ENCODE results near the gene PGC. TPM values are rescaled to one million over a fixed set of nuclear protein-coding genes. Genes with fewer than 3 reads are reported as not detected.

The PGC gene
- total RNA-seq, 1 donor from 2014 or later = not detected

- H3K4me1 Mint-ChIP-seq = peaks cover 33% of the 10 kb centered on the region
- no peak overlapping the region for H3K27ac Mint-ChIP-seq
- TF ChIP-seq CTCF (IDR thresholded peaks at IDR 0.05; ENCODE audit: unreplicated experiment) = no peak
- H3K27me3 Mint-ChIP-seq (ENCODE audit: low read depth) = peaks cover 11% of the 10 kb centered on the region
- no peak for DNase-seq (ENCODE audit: low spot score in 2 of 2, unreplicated experiment in 2 of 2)
- no peaks in the 10 kb centered on the region for H3K9me3 Mint-ChIP-seq
- no peak overlapping the region for H3K4me3 Mint-ChIP-seq
- H3K36me3 Mint-ChIP-seq = peaks cover 3% of the 10 kb centered on the region
Measured at GRCh38 chr6:41784581-41785171, 37.5 kb upstream of the PGC start.

- Mint-ChIP-seq H3K4me1 (peaks cover 31% of the 10 kb centered on the region), H3K9me3 (no peaks in the 10 kb centered on the region), H3K36me3 (no peaks in the 10 kb centered on the region), H3K27me3 (ENCODE audit: low read depth) (peaks cover 11% of the 10 kb centered on the region), H3K27ac (no peak overlapping the region), H3K4me3 (no peak overlapping the region)
- no peak for DNase-seq (ENCODE audit: low spot score in 2 of 2, unreplicated experiment in 2 of 2)
- TF ChIP-seq CTCF (IDR thresholded peaks at IDR 0.05; ENCODE audit: unreplicated experiment) = no peak
Measured at GRCh38 chr6:41783106-41783780, 36.0 kb upstream of the PGC start.

GRCh38 chr6:41781366-41781730 is 34.2 kb upstream of the PGC start:
- Mint-ChIP-seq H3K36me3 (no peaks in the 10 kb centered on the region), H3K27me3 (ENCODE audit: low read depth) (peaks cover 11% of the 10 kb centered on the region), H3K4me1 (peaks cover 31% of the 10 kb centered on the region), H3K27ac (peak overlapping the region; percentile 14), H3K4me3 (peak overlapping the region; percentile 88), H3K9me3 (no peaks in the 10 kb centered on the region)
- TF ChIP-seq CTCF (IDR thresholded peaks at IDR 0.05; ENCODE audit: unreplicated experiment) = no peak
- DNase-seq (ENCODE audit: low spot score in 2 of 2, unreplicated experiment in 2 of 2) = no peak

- Mint-ChIP-seq H3K27ac (peak within 1 kb of the TSS; percentile 88), H3K4me3 (peak within 1 kb of the TSS; percentile 88), H3K4me1 (peaks cover 27% of the 10 kb centered on the region), H3K27me3 (ENCODE audit: low read depth) (peaks cover 11% of the 10 kb centered on the region), H3K36me3 (no peaks in the 10 kb centered on the region), H3K9me3 (no peaks in the 10 kb centered on the region)
- peak in 1 of 2 experiments; percentile 51 for DNase-seq (ENCODE audit: low spot score in 2 of 2, unreplicated experiment in 2 of 2)
- TF ChIP-seq CTCF (IDR thresholded peaks at IDR 0.05; ENCODE audit: unreplicated experiment) = no peak
Measured at GRCh38 chr6:41780551-41781365, 33.6 kb upstream of the PGC start, which contains the start of gene PRICKLE4. PRICKLE4 (plus strand) TSS chr6:41780782; CDS start chr6:41783474, 2,692 bp downstream.

GRCh38 chr6:41779788-41780550 is 32.8 kb upstream of the PGC start, which contains the start of gene FRS3:
FRS3 (minus strand) TSS chr6:41779900; CDS start chr6:41776987, 2,913 bp downstream.
- H3K27ac Mint-ChIP-seq = peak within 1 kb of the TSS; percentile 88

More at GRCh38 chr6:41779788-41780550, 32.8 kb upstream of the PGC start, which contains the start of gene FRS3:
- TF ChIP-seq CTCF (IDR thresholded peaks at IDR 0.05; ENCODE audit: unreplicated experiment) = peak; percentile 84
- DNase-seq (ENCODE audit: low spot score in 2 of 2, unreplicated experiment in 2 of 2) = peak; percentile 99 to 100
- Mint-ChIP-seq H3K4me3 (peak within 1 kb of the TSS; percentile 88), H3K9me3 (no peaks in the 10 kb centered on the region), H3K36me3 (peaks cover 3% of the 10 kb centered on the region), H3K27me3 (ENCODE audit: low read depth) (peaks cover 11% of the 10 kb centered on the region), H3K4me1 (peaks cover 24% of the 10 kb centered on the region)

Measured in mesothelial cell of epicardium (in vitro differentiated cells).